Measurements from ENCODE around the gene GSDMA.
"Not testable (repeated sequence)": the region's sequence is repeated elsewhere in the genome, so short reads cannot be mapped to it uniquely, and the experiment has no call there.

GSDMA gene

DNA sequence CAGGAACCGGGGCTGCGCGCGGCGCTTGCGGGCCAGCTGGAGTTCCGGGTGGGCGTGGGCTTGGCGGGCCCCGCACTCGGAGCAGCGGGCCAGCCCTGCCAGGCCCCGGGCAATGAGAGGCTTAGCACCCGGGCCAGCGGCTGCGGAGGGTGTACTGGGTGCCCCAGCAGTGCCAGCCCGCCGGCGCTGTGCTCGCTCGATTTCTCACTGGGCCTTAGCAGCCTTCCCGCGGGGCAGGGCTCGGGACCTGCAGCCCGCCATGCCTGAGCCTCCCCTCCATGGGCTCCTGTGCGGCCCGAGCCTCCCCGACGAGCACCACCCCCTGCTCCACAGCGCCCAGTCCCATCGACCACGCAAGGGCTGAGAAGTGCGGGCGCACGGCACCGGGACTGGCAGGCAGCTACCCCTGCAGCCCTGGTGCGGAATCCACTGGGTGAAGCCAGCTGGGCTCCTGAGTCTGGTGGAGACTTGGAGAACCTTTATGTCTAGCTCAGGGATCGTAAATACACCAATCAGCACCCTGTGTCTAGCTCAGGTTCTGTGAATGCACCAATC is 48.2 kb downstream of the GSDMA start:
- H3K9me3 ChIP-seq (ENCODE audit: control insufficient read depth, low read length); H3K14ac ChIP-seq (ENCODE audit: low read length in 2 of 2); H3K4me3 ChIP-seq (ENCODE audit: insufficient read depth in 1 of 2, low read depth in 1 of 2, low read length in 2 of 2); H3K27ac ChIP-seq (ENCODE audit: low read length, poor library complexity, severe bottlenecking); H3K9ac ChIP-seq (ENCODE audit: low read length); H2BK12ac ChIP-seq (ENCODE audit: low read length in 2 of 2); H3K18ac ChIP-seq (ENCODE audit: low read depth in 1 of 2, low read length in 2 of 2); H2AFZ ChIP-seq (ENCODE audit: low read depth, low read length); H3K4me2 ChIP-seq (ENCODE audit: low read length, poor library complexity, severe bottlenecking); H3K27me3 ChIP-seq (ENCODE audit: control insufficient read depth in 1 of 2, insufficient read depth in 1 of 2, low read length in 2 of 2); H4K8ac ChIP-seq (ENCODE audit: low read length); DNase-seq; H2BK15ac ChIP-seq (ENCODE audit: low read depth, poor library complexity, severe bottlenecking); H4K91ac ChIP-seq (ENCODE audit: low read length); H2BK120ac ChIP-seq (ENCODE audit: low read depth, low read length); H3K36me3 ChIP-seq (ENCODE audit: control insufficient read depth in 1 of 2, insufficient read depth in 2 of 2, low read depth in 1 of 2, low read length in 2 of 2); H2AK5ac ChIP-seq (ENCODE audit: low read length, severe bottlenecking); H3K4ac ChIP-seq (ENCODE audit: low read depth in 1 of 2, low read length in 2 of 2); H2BK5ac ChIP-seq (ENCODE audit: low read depth, low read length, poor library complexity, severe bottlenecking); H3K79me1 ChIP-seq (replicated peaks; ENCODE audit: low read length, poor library complexity, severe bottlenecking); H3K23ac ChIP-seq (ENCODE audit: low read length in 2 of 2): not testable (repeated sequence)
- 95% methylated on average over 27 of the region's 38 CpGs for WGBS
- H3K4me1 ChIP-seq (ENCODE audit: control insufficient read depth, insufficient read depth, low read depth, low read length), result peaks cover 11% of the 10 kb centered on the region

DNA sequence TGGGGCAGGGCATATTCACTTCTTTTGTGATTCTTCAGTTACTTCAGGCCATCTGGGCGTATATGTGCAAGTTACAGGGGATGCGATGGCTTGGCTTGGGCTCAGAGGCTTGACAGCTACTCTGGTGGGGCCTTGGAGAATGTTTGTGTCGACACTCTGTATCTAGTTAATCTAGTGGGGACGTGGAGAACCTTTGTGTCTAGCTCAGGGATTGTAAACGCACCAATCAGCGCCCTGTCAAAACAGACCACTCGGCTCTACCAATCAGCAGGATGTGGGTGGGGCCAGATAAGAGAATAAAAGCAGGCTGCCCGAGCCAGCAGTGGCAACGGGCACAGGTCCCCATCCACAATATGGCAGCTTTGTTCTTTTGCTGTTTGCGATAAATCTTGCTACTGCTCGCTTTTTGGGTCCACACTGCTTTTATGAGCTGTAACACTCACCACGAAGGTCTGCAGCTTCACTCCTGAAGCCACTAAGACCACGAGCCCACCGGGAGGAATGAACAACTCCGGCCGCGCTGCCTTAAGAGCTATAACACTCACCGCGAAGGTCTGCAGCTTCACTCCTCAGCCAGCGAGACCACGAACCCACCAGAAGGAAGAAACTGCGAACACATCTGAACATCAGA is 49.3 kb downstream of the GSDMA start:
- not testable (repeated sequence) for H2BK5ac ChIP-seq (ENCODE audit: low read depth, low read length, poor library complexity, severe bottlenecking); H3K9me3 ChIP-seq (ENCODE audit: control insufficient read depth, low read length); DNase-seq; H2BK12ac ChIP-seq (ENCODE audit: low read length in 2 of 2); H3K18ac ChIP-seq (ENCODE audit: low read depth in 1 of 2, low read length in 2 of 2); H4K91ac ChIP-seq (ENCODE audit: low read length); H3K4me3 ChIP-seq (ENCODE audit: insufficient read depth in 1 of 2, low read depth in 1 of 2, low read length in 2 of 2); H3K79me1 ChIP-seq (replicated peaks; ENCODE audit: low read length, poor library complexity, severe bottlenecking); H3K9ac ChIP-seq (ENCODE audit: low read length); H2BK120ac ChIP-seq (ENCODE audit: low read depth, low read length); H2BK15ac ChIP-seq (ENCODE audit: low read depth, poor library complexity, severe bottlenecking); H3K4ac ChIP-seq (ENCODE audit: low read depth in 1 of 2, low read length in 2 of 2); H3K4me2 ChIP-seq (ENCODE audit: low read length, poor library complexity, severe bottlenecking); H3K23ac ChIP-seq (ENCODE audit: low read length in 2 of 2); H3K27ac ChIP-seq (ENCODE audit: low read length, poor library complexity, severe bottlenecking); H3K27me3 ChIP-seq (ENCODE audit: control insufficient read depth in 1 of 2, insufficient read depth in 1 of 2, low read length in 2 of 2); H2AFZ ChIP-seq (ENCODE audit: low read depth, low read length); H3K36me3 ChIP-seq (ENCODE audit: control insufficient read depth in 1 of 2, insufficient read depth in 2 of 2, low read depth in 1 of 2, low read length in 2 of 2); H2AK5ac ChIP-seq (ENCODE audit: low read length, severe bottlenecking); H3K14ac ChIP-seq (ENCODE audit: low read length in 2 of 2); H4K8ac ChIP-seq (ENCODE audit: low read length)
- peaks cover 14% of the 10 kb centered on the region for H3K4me1 ChIP-seq (ENCODE audit: control insufficient read depth, insufficient read depth, low read depth, low read length)
- 90% methylated on average over 22 of the region's 22 CpGs for WGBS

DNA sequence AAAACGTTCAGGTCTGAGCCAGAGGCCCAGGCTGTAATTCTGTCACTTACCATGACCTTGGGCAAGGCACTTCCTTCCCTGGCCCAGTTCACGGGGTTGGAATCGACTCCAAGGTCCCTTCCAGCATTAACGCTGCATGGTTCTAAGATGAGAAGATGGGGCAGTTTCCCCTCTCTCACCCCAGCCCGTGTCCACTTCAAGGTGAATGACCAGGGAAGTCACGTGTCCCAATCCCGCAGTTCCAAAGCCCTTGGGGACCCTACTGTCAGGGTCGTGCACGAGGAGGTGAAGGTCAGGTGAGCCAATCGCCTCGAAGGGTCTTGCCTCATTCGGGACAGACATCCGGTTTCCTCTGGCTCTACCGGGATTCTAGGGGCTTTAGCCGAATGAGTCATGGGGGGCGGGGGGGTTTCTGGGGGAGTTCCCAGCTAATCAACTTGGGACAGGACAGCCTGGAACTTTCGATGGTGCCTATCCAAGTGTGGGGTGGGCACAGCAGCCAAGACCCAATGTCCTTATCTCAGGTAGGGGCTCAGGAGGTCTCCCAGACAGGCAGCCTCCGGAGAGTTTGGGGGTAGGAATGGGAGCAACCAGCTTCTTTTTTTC is 51.7 kb downstream of the GSDMA start:
- H3K4me3 ChIP-seq (ENCODE audit: insufficient read depth in 1 of 2, low read depth in 1 of 2, low read length in 2 of 2), result no peak overlapping the region
- H3K4me2 ChIP-seq (ENCODE audit: low read length, poor library complexity, severe bottlenecking), result no peak overlapping the region
- no peak overlapping the region for H4K91ac ChIP-seq (ENCODE audit: low read length)
- no peak overlapping the region for H3K23ac ChIP-seq (ENCODE audit: low read length in 2 of 2)
- peak overlapping the region in 1 of 2 experiments; percentile 67 for H2BK12ac ChIP-seq (ENCODE audit: low read length in 2 of 2)
- peak overlapping the region; percentile 41 for H3K9ac ChIP-seq (ENCODE audit: low read length)
- no peak overlapping the region for H3K14ac ChIP-seq (ENCODE audit: low read length in 2 of 2)
- H3K36me3 ChIP-seq (ENCODE audit: control insufficient read depth in 1 of 2, insufficient read depth in 2 of 2, low read depth in 1 of 2, low read length in 2 of 2), result peaks cover 0 to 16% of the 10 kb centered on the region in 2 experiments
- H3K4me1 ChIP-seq (ENCODE audit: control insufficient read depth, insufficient read depth, low read depth, low read length), result peaks cover 34% of the 10 kb centered on the region
- no peak overlapping the region for H3K27ac ChIP-seq (ENCODE audit: low read length, poor library complexity, severe bottlenecking)
- H2AK5ac ChIP-seq (ENCODE audit: low read length, severe bottlenecking), result peak overlapping the region; percentile 2
- peak overlapping the region; percentile 36 for H2BK120ac ChIP-seq (ENCODE audit: low read depth, low read length)
- no peak overlapping the region for H2BK15ac ChIP-seq (ENCODE audit: low read depth, poor library complexity, severe bottlenecking)
- H3K79me1 ChIP-seq (replicated peaks; ENCODE audit: low read length, poor library complexity, severe bottlenecking), result no peaks in the 10 kb centered on the region
- peak overlapping the region in 1 of 2 experiments; percentile 11 for H3K18ac ChIP-seq (ENCODE audit: low read depth in 1 of 2, low read length in 2 of 2)
- H3K9me3 ChIP-seq (ENCODE audit: control insufficient read depth, low read length), result no peaks in the 10 kb centered on the region
- H3K4ac ChIP-seq (ENCODE audit: low read depth in 1 of 2, low read length in 2 of 2), result no peak overlapping the region
- no peak overlapping the region for H2AFZ ChIP-seq (ENCODE audit: low read depth, low read length)
- no peak overlapping the region for H4K8ac ChIP-seq (ENCODE audit: low read length)
- peak; percentile 29 for DNase-seq
- H2BK5ac ChIP-seq (ENCODE audit: low read depth, low read length, poor library complexity, severe bottlenecking), result no peak overlapping the region
- H3K27me3 ChIP-seq (ENCODE audit: control insufficient read depth in 1 of 2, insufficient read depth in 1 of 2, low read length in 2 of 2), result no peaks in the 10 kb centered on the region
- WGBS, result 70% methylated on average over 17 of the region's 18 CpGs
